Transverse colon (tissue), 4 donors: Measurements from ENCODE around the gene POU2F1.

ENCODE experiments used
- EP300 ChIP-seq: sonication (generic); formaldehyde crosslinking; IDR thresholded peaks from one replicate; pipeline ENCODE4 v1.6.1; 2017; ENCODE audit warnings: antibody characterized with exemption, low read depth
- POLR2A ChIP-seq: fragments of 450-650 bp; IDR thresholded peaks from one replicate; pipeline ENCODE4 v1.6.1; 2016; ENCODE audit warnings: antibody characterized with exemption, mild to moderate bottlenecking, moderate library complexity
- POLR2AphosphoS5 ChIP-seq, 3 donors: sonication (generic); formaldehyde crosslinking; IDR thresholded peaks; one replicate each; pipeline ENCODE4 v1.6.1; 2016; ENCODE audit warnings: antibody characterized with exemption in 3 of 3
- TF ChIP-seq, protein P1 (sequence below), 5 experiments: fragments of 200-600 bp in 3 of 5; fragments of 450-650 bp in 2 of 5; sonication (generic) in 3 of 5; IDR thresholded peaks; 1 replicate in 2 of 5; 2 replicates in 3 of 5; pipeline ENCODE4 v1.5.1; 2016 to 2017; ENCODE audit warnings: antibody characterized with exemption in 5 of 5, inconsistent platforms in 3 of 5, mild to moderate bottlenecking in 2 of 5, moderate library complexity in 1 of 5

GRCh38 chr1:167454304-167454893, 233.7 kb downstream of the POU2F1 start:
- TF ChIP-seq, protein P1, sequence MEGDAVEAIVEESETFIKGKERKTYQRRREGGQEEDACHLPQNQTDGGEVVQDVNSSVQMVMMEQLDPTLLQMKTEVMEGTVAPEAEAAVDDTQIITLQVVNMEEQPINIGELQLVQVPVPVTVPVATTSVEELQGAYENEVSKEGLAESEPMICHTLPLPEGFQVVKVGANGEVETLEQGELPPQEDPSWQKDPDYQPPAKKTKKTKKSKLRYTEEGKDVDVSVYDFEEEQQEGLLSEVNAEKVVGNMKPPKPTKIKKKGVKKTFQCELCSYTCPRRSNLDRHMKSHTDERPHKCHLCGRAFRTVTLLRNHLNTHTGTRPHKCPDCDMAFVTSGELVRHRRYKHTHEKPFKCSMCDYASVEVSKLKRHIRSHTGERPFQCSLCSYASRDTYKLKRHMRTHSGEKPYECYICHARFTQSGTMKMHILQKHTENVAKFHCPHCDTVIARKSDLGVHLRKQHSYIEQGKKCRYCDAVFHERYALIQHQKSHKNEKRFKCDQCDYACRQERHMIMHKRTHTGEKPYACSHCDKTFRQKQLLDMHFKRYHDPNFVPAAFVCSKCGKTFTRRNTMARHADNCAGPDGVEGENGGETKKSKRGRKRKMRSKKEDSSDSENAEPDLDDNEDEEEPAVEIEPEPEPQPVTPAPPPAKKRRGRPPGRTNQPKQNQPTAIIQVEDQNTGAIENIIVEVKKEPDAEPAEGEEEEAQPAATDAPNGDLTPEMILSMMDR (IDR thresholded peaks at IDR 0.05): no peak
- TF ChIP-seq POLR2A: no peak
- no peak for TF ChIP-seq POLR2AphosphoS5 (IDR thresholded peaks at IDR 0.05)
- TF ChIP-seq EP300: no peak
